Activated CD4-positive, alpha-beta T cell treated with anti-CD3 and anti-CD28 coated beads for 4 hours (primary cell): ENCODE measurements around the gene RBCK1.
A peak's percentile ranks its signal among the peaks of the same experiment; 100 is the strongest.
"Not testable (repeated sequence)": the region's sequence is repeated elsewhere in the genome, so short reads cannot be mapped to it uniquely, and the experiment has no call there.

Source experiments
- DNase-seq, 2 donors: peaks; one replicate each; pipeline ENCODE4 v3.0.0-alpha.2; 2020

The RBCK1 gene

DNA sequence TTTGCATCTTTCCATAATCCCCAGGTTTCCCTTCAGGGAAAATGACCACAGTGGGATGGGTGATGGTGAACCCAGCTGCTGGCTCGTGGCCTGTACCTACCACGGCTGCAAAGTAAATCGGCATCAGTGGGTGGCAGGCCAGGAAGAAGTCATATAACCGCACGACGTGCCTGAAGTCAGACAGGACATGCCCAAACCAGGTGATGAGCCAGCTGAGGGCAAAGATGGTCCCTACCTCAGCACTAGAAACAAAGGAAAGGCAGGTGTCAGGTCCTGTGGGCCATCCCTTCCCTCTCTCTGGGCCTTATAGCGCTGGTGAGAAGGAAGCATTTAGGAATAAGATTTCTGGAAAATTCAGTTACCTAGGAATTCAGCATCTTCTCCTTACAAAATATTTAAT, 32.0 kb downstream of the RBCK1 start:
- no peak for DNase-seq

DNA sequence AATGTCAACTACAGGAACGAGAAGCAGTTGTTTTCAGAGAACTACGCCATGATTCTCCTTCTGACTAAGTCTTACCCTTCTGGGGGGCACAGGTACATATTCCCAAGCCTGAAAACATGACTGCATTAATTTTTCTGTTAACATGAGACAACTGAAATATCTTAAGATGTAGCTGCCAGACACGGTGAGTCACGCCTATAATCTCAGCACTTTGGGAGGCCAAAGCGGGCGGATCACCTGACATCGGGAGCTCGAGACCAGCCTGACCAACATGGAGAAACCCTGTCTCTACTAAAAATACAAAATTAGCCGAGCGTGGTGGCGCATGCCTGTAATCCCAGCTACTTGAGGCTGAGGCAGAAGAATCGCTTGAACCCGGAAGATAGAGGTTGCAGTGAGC, 32.5 kb downstream of the RBCK1 start:
- DNase-seq: no peak

GRCh38 chr20:443223-443775, 35.2 kb downstream of the RBCK1 start:
- DNase-seq: no peak

- no peak for DNase-seq
These were observed 36.0 kb downstream of the RBCK1 start for GRCh38 chr20:444117-444516.

DNA sequence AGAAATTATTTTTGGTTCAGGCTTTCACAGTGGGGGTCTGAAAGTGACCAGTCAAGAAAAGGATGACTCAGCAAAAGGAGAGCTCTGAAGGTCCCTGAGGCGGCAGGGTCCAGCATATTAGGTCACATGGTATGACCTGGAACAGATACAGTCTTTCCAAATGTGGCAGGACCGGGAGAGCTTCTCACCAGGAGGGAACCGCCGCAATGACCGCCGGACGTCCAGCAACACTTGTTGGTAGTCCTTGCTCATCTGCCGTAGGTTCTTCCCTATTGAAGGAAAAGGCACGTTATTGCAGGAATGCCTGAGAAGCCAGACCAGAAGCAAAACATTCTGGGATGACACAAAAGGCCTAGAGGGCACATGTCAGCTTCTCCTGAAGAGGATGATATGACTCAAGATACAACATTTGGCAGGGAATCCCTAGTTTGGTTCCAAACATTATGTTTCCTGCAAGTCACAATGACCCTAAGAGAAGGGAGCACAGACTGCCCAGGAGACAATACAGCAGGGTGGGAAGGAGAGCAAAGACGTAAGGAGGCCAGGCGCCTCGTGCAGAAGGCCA, 36.8 kb downstream of the RBCK1 start:
- no peak for DNase-seq

DNA sequence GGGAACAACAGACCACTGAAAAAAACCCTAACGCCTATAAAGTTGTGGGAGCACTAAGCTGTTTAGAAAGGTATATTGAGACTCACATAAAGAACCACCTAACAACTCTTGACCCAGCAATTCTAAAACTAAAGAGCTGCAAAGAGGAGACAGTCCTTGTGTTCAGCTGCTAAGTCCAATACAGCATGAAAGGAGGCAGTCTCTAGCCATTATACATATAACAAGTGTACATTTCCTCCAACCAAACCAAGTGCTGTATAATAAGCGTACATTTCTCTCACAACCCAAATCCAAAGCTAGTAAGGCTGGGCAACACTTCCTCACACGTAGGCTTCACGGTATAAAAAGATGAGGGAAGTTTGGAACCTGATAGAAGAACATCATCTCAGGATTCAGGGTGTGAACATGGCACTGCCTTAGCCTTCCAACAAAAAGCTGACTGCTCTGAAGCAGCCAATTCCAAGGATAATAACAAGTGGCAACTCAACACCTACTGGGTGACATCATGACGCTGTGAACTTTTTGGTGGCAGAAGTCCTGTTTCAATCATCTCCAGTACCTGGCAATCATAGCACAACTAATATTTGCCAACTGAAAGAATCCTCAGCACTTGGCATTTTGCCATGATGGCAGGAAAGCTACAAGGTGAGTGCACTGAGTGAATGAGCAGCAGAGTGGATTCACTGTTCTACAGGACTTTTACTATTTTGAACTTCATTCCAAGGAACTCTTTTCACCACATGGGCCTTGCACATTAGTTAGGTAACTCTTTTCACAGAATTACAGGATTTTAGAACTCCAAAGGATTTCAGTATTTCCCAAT, 37.6 kb downstream of the RBCK1 start:
- DNase-seq: no peak

GRCh38 chr20:452021-452420, 43.9 kb downstream of the RBCK1 start:
- not testable (repeated sequence) for DNase-seq

DNA sequence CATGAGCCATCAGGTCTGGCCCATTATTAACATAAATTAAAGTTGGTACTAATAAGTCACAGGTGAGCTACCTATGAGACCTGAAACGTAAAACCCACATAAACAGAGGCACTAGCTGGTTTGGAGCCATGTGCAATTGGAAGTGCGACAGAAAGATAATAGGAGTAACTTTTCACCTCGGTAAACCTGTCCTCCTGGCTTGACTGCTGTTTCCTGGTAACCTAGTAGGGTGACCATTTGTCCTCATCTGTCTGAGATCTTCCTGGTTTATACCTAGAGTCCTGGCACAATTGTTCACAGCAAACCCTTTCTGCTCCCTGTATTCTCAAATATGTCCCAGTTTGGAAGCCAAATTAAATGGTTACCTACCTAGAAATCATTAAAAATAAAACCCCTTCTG, 46.9 kb downstream of the RBCK1 start:
- DNase-seq: no peak

DNA sequence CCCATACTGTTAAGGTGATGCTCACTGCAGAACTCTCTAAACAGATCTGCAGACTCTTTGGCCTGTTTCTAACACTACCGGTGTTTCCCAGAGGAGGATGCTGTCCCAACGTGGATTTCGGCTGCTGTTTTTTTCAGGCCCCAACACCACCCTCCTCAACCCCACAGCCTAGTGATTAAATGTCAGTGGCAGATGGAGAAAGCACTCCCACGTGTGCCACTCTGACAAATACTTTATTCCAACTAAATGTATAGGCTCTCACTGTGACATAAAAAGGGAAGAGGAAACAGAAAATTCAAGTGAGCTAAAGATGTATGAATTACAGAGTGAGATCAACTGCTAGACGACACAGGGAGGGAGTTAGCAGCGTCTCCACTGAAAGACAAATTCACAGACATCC, 50.7 kb downstream of the RBCK1 start:
- no peak for DNase-seq

GRCh38 chr20:460180-460579, 52.1 kb downstream of the RBCK1 start:
- no peak for DNase-seq

DNA sequence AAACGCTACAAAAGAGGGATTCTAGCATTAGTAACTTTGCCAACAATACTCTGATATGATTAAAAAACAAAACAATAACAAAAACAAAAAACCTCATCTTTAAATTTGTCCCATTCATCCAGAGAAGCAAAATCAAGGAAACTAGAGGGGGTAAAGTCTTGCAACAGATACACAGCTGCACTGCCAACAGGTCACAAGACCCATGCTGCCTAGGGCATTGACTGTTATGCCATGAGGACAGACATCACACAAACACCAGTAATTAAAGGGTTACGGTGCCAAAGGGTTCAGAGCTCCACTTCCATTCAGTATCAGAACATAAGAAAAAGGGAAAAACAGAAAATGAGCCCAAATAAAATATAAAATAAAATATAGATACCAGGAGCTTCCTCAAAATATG, 52.6 kb downstream of the RBCK1 start:
- no peak for DNase-seq

- peak; percentile 42 to 46 for DNase-seq
These were observed 53.4 kb downstream of the RBCK1 start for GRCh38 chr20:461254-462198.

GRCh38 chr20:462199-462991, 54.3 kb downstream of the RBCK1 start, which contains the start of gene TBC1D20:
Gene TBC1D20, minus strand, starts transcription at chr20:462533. Its CDS starts 128 bp downstream, at chr20:462405.
- DNase-seq: peak; percentile 82 to 85

- no peak for DNase-seq
These were observed 59.7 kb downstream of the RBCK1 start for GRCh38 chr20:467755-468154.

DNA sequence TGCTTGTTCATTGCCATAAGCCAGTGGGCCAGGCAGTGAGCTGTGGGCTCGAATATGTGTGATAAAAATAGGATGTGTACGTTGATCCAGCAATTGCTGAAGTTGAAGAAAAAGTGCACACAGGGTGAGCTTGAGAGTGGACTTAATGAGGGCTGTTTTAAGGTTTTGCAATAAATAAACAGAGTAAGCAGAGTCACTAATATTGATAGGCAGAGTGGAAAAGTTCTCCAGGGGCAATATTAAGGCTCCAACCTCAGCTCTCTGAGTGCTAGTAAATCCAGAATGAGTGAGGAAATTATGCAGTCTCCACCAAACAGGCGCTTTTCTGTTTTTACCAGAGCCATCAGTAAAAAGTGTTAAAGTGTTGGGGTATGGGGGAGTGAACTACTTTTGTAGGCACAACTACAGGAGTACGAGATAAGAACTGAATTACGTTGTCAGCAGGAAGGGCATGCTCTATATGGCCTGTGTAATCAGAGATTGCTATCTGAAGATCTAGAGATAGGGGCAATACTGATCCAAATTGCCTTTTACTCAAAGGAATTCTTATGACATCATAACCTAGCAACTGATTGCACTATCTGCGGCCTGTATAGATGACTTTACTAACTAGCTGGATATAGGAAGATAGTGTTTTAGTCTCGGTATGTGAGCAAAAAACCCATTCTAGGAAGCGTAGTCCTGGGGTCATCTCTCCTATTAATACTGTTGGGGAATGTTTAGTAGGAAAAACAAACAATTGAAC, 61.8 kb downstream of the RBCK1 start:
- no peak for DNase-seq

DNA sequence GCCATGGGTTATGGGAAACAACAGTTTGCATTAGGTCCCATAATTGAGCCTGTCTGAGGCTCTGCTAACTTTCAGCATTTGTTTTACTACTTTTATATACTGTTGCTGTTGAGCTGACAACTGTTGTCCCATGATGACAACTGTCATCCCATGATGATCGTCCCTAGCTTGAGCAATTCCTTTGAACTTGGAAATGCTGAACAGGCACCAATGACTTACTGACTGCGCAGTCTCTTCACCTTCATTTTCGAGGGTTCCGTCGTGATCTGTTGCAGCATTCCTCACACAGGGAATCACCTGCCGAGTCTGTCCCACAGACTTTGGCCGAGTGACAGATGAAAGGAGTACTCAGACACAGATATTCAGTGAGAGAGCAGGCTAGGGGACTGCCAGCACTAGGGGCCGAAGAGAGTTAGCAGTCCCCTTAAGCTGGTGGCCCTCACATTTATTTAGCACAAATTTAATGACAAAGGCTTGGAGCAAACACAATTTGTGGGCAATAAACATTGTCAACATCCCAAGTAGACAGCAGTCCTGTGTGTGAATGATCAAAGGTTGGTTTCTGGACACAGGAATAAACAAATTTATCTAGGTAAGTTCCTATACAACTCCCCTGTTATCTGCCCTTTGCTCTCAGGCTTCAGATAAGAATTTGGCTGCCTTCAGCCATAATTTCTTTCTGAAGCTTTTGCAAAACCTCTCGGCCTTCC, 64.2 kb downstream of the RBCK1 start:
- DNase-seq: no peak

GRCh38 chr20:472889-473292, 64.8 kb downstream of the RBCK1 start:
- DNase-seq: no peak

- DNase-seq: no peak
These were observed 66.5 kb downstream of the RBCK1 start for GRCh38 chr20:474581-474980.

GRCh38 chr20:475463-476357, 67.6 kb downstream of the RBCK1 start:
- DNase-seq: no peak
